H1 (cell line): ENCODE data around the gene ARPP21. TPM values are rescaled to one million over a fixed set of nuclear protein-coding genes. Genes with fewer than 3 reads are reported as not detected.

Experiments
- CTCF ChIA-PET: fragments of 300-600 bp; sonication (Branson Sonifier 250); formaldehyde crosslinking; loops from one replicate; lab custom pipeline; 2021; ENCODE audit not compliant: partially characterized antibody; lab: Charles Lee
- POLR2A ChIA-PET: fragments of 300-600 bp; sonication (Branson Sonifier 250); formaldehyde crosslinking; loops from one replicate; lab custom pipeline; 2021; ENCODE audit warnings: inconsistent platforms; ENCODE audit not compliant: partially characterized antibody; lab: Charles Lee
- DNase-seq, 2 experiments: peaks; one replicate each; pipeline versions ENCODE4 v3.0.0 to v3.0.0-alpha.2; 2010 to 2022; ENCODE audit warnings: low spot score in 2 of 2, low read depth in 1 of 2, mixed read lengths in 1 of 2
- FAIRE-seq: peaks from 2 replicates; lab custom pipeline; 2011; peaks lifted over from hg19 to GRCh38; lab: Jason Lieb, UNC
- H2AFZ ChIP-seq: 2 replicates; pipeline ENCODE4 v1.8.1; 2012; ENCODE audit warnings: low read length, inconsistent platforms
- H2AK5ac ChIP-seq: 2 replicates; pipeline ENCODE4 v1.6.1; 2013; ENCODE audit warnings: low read depth, low read length
- H2BK120ac ChIP-seq: replicated peaks from 2 replicates; pipeline ENCODE3; 2013; ENCODE audit warnings: low read depth, low read length, inconsistent platforms
- H2BK12ac ChIP-seq: 2 replicates; pipeline ENCODE4 v1.6.1; 2013; ENCODE audit warnings: low read depth, low read length
- H2BK15ac ChIP-seq: 2 replicates; pipeline ENCODE4 v1.6.1; 2013; ENCODE audit warnings: low read length
- H2BK20ac ChIP-seq: 2 replicates; pipeline ENCODE4 v1.6.1; 2013; ENCODE audit warnings: low read length
- H2BK5ac ChIP-seq: 2 replicates; pipeline ENCODE4 v1.6.1; 2013; ENCODE audit warnings: low read depth, low read length
- H3K14ac ChIP-seq: 2 replicates; pipeline ENCODE4 v1.6.1; 2013; ENCODE audit warnings: inconsistent platforms; ENCODE audit not compliant: insufficient read length
- H3K18ac ChIP-seq: 2 replicates; pipeline ENCODE4 v1.6.1; 2013; ENCODE audit warnings: low read length; ENCODE audit errors: extremely low read depth
- H3K23ac ChIP-seq: 2 replicates; pipeline ENCODE4 v1.6.1; 2013; ENCODE audit warnings: inconsistent platforms; ENCODE audit not compliant: insufficient read length
- H3K23me2 ChIP-seq: 2 replicates; pipeline ENCODE4 v1.6.1; 2013; ENCODE audit warnings: low read depth, low read length
- H3K27ac ChIP-seq: 2 replicates; pipeline ENCODE4 v1.6.1; 2011; ENCODE audit warnings: low read depth, low read length, inconsistent platforms
- H3K27me3 ChIP-seq, 4 experiments: replicated peaks in 1 of 4; 1 replicate in 1 of 4; 2 replicates in 3 of 4; pipeline versions ENCODE4 v1.6.1 to v1.8.1; 2011 to 2013; ENCODE audit warnings: low read length in 3 of 4, mild to moderate bottlenecking in 3 of 4, inconsistent platforms in 2 of 4, mixed read lengths in 2 of 4, moderate library complexity in 1 of 4; ENCODE audit not compliant: control insufficient read depth in 3 of 4, insufficient read depth in 3 of 4; ENCODE audit errors: extremely low read depth in 1 of 4
- H3K36me3 ChIP-seq, 4 experiments: 2 replicates each; pipeline versions ENCODE4 v1.6.1 to v1.8.1; 2011 to 2013; ENCODE audit warnings: mild to moderate bottlenecking in 4 of 4, low read length in 3 of 4, moderate library complexity in 2 of 4, control low read depth in 1 of 4, inconsistent platforms in 1 of 4; ENCODE audit not compliant: insufficient read depth in 4 of 4, control insufficient read depth in 2 of 4
- H3K4ac ChIP-seq: replicated peaks from 2 replicates; pipeline ENCODE3; 2013; ENCODE audit warnings: low read length, low read depth, mixed read lengths, inconsistent platforms; ENCODE audit not compliant: insufficient read length
- H3K4me1 ChIP-seq, 4 experiments: replicated peaks in 1 of 4; 1 replicate in 1 of 4; 2 replicates in 3 of 4; pipeline versions ENCODE4 v1.6.1 to v1.8.1; 2011 to 2013; ENCODE audit warnings: low read length in 3 of 4, inconsistent platforms in 2 of 4, mixed read lengths in 1 of 4; ENCODE audit not compliant: insufficient read depth in 4 of 4, control insufficient read depth in 3 of 4
- H3K4me2 ChIP-seq, 2 experiments: 2 replicates each; pipeline versions ENCODE4 v1.6.1 to v1.8.1; 2011 to 2013; ENCODE audit warnings: low read depth in 2 of 2, low read length in 2 of 2, control low read depth in 1 of 2, inconsistent platforms in 1 of 2, mild to moderate bottlenecking in 1 of 2; ENCODE audit not compliant: insufficient read depth in 1 of 2
- H3K4me3 ChIP-seq, 4 experiments: fragments of 200-600, 300-600 bp in 1 of 4; sonication (generic), shearing (Covaris generic), sonication (Bioruptor Twin) in 1 of 4; 2 replicates each; pipeline versions ENCODE4 v1.5.1 to v1.8.1; 2011 to 2016; ENCODE audit warnings: low read length in 4 of 4, low read depth in 3 of 4, control low read depth in 2 of 4, inconsistent platforms in 2 of 4, mild to moderate bottlenecking in 2 of 4, mixed read lengths in 1 of 4, moderate library complexity in 1 of 4; ENCODE audit not compliant: insufficient read depth in 2 of 4; ENCODE audit errors: extremely low read depth in 1 of 4
- H3K56ac ChIP-seq: replicated peaks from 2 replicates; pipeline ENCODE3; 2013; ENCODE audit warnings: low read depth, mild to moderate bottlenecking, mixed read lengths, low read length, inconsistent platforms; ENCODE audit not compliant: insufficient read length
- H3K79me1 ChIP-seq: 2 replicates; pipeline ENCODE4 v1.6.1; 2013; ENCODE audit warnings: low read depth, low read length, control low read depth
- H3K79me2 ChIP-seq, 2 experiments: 2 replicates each; pipeline versions ENCODE4 v1.6.1 to v1.8.1; 2012 to 2013; ENCODE audit warnings: low read length in 2 of 2, mild to moderate bottlenecking in 2 of 2, inconsistent platforms in 1 of 2; ENCODE audit not compliant: insufficient read depth in 2 of 2, control insufficient read depth in 1 of 2
- H3K9ac ChIP-seq, 4 experiments: replicated peaks in 1 of 4; 1 replicate in 1 of 4; 2 replicates in 3 of 4; pipeline versions ENCODE4 v1.6.1 to v1.8.1; 2011 to 2013; ENCODE audit warnings: low read depth in 3 of 4, low read length in 3 of 4, control low read depth in 2 of 4, mild to moderate bottlenecking in 2 of 4, moderate library complexity in 2 of 4, inconsistent platforms in 1 of 4; ENCODE audit errors: extremely low read depth in 1 of 4
- H3K9me3 ChIP-seq, 2 experiments: 2 replicates each; pipeline versions ENCODE4 v1.6.1 to v1.8.1; 2012 to 2013; ENCODE audit warnings: mild to moderate bottlenecking in 2 of 2, moderate library complexity in 2 of 2, control low read depth in 1 of 2, inconsistent platforms in 1 of 2, low read depth in 1 of 2, low read length in 1 of 2, mixed read lengths in 1 of 2; ENCODE audit not compliant: insufficient read depth in 2 of 2
- H4K20me1 ChIP-seq, 2 experiments: replicated peaks in 1 of 2; 2 replicates each; pipeline versions ENCODE3 to v1.8.1; 2011 to 2013; ENCODE audit warnings: inconsistent platforms in 2 of 2, low read length in 2 of 2, mild to moderate bottlenecking in 1 of 2; ENCODE audit not compliant: insufficient read depth in 2 of 2, control insufficient read depth in 1 of 2
- H4K5ac ChIP-seq: 2 replicates; pipeline ENCODE4 v1.6.1; 2013; ENCODE audit warnings: low read length, low read depth, mixed read lengths, inconsistent platforms; ENCODE audit not compliant: insufficient read length
- H4K8ac ChIP-seq: 2 replicates; pipeline ENCODE4 v1.8.0; 2013; ENCODE audit warnings: mild to moderate bottlenecking, moderate library complexity, low read length, inconsistent platforms; ENCODE audit not compliant: insufficient read depth; ENCODE audit errors: extremely low read depth
- H4K91ac ChIP-seq: replicated peaks from 2 replicates; pipeline ENCODE3; 2013; ENCODE audit warnings: low read length, mixed read lengths, inconsistent platforms; ENCODE audit not compliant: insufficient read length
- CBX8 ChIP-seq: fragments of 300-800, 300-1000 bp; sonication (generic); IDR thresholded peaks from 2 replicates; pipeline ENCODE4 v1.7.1; 2016; ENCODE audit warnings: low read depth, low read length, borderline replicate concordance
- CEBPB ChIP-seq: IDR thresholded peaks from 2 replicates; pipeline ENCODE4 v1.6.1; 2012; ENCODE audit warnings: low read depth, low read length
- CHD2 ChIP-seq: IDR thresholded peaks from 2 replicates; pipeline ENCODE4 v1.6.1; 2012; ENCODE audit warnings: low read length, improper control_type of control experiment
- HDAC2 ChIP-seq, 2 experiments: fragments of 300-600 bp in 1 of 2; sonication (generic) in 1 of 2; IDR thresholded peaks; 2 replicates each; pipeline ENCODE4 v1.6.1; 2011 to 2012; ENCODE audit warnings: low read depth in 2 of 2, low read length in 2 of 2, mild to moderate bottlenecking in 2 of 2, moderate library complexity in 2 of 2, borderline replicate concordance in 1 of 2, inconsistent platforms in 1 of 2
- KDM1A ChIP-seq: fragments of 200-600, 300-600 bp; sonication (generic); IDR thresholded peaks from 2 replicates; pipeline ENCODE4 v1.7.1; 2016; ENCODE audit warnings: mild to moderate bottlenecking, low read length, borderline replicate concordance
- KDM4A ChIP-seq: IDR thresholded peaks from one replicate; pipeline ENCODE4 v1.7.1; 2012; ENCODE audit warnings: low read depth, mild to moderate bottlenecking, moderate library complexity, low read length, inconsistent platforms; ENCODE audit not compliant: severe bottlenecking
- RFX5 ChIP-seq: IDR thresholded peaks from 2 replicates; pipeline ENCODE4 v1.6.1; 2011; ENCODE audit warnings: low read depth, low read length, improper control_type of control experiment, borderline replicate concordance
- SP2 ChIP-seq: IDR thresholded peaks from 2 replicates; pipeline ENCODE4 v1.6.1; 2012; ENCODE audit warnings: mild to moderate bottlenecking, low read length, inconsistent platforms
- SP4 ChIP-seq: IDR thresholded peaks from 2 replicates; pipeline ENCODE4 v1.6.1; 2012; ENCODE audit warnings: low read length, inconsistent platforms
- SUZ12 ChIP-seq: fragments of 200-600 bp; sonication (generic); IDR thresholded peaks from 2 replicates; pipeline ENCODE4 v1.6.1; 2012; ENCODE audit warnings: mild to moderate bottlenecking, inconsistent platforms, low read length, moderate library complexity, mixed read lengths
- TAF7 ChIP-seq: optimal IDR thresholded peaks from 2 replicates; pipeline ENCODE3; 2011; ENCODE audit warnings: low read depth, mild to moderate bottlenecking, inconsistent platforms, low read length, moderate library complexity, borderline replicate concordance
- WGBS, 2 experiments: shearing (Covaris generic) in 1 of 2; methylation state at CpG; one replicate each; pipeline versions ENCODE4 v1.1.6 to v1.1.7; 2013 to 2015; ENCODE audit warnings: low lambda C conversion rate in 2 of 2, mixed read lengths in 2 of 2, inconsistent platforms in 1 of 2, low coverage in 1 of 2, missing lambda C conversion rate in 1 of 2; ENCODE audit not compliant: insufficient replicate concordance in 2 of 2, insufficient coverage in 1 of 2, insufficient read length in 1 of 2; ENCODE audit errors: extremely low coverage in 1 of 2, missing lambda C conversion rate in 1 of 2; 5-methylcytosine and 5-hydroxymethylcytosine counted together
- polyA plus RNA-seq, 7 experiments: library from polyadenylated mRNA; depleted of rRNA in 3 of 7; stranded (reverse) in 5 of 7; unstranded in 2 of 7; fragments of >200 nt in 5 of 7; fragments of 200-250 nt in 2 of 7; gene quantifications; 1 replicate in 5 of 7; 2 replicates in 1 of 7; 4 replicates in 1 of 7; pipeline versions ENCODE4 v1.2.1 to v1.2.3, GENCODE V29; 2011 to 2013; ENCODE audit warnings: missing spikeins in 2 of 7, mixed read lengths in 2 of 7
- total RNA-seq: library from RNA; stranded (reverse); fragmentation: NEBNext Ultra II Directional; extraction: Animal tissue kit (Norgen Biotek cat#: 25700); gene quantifications from 2 replicates; pipeline ENCODE4 v1.2.1, GENCODE V29; 2021

ARPP21 gene
- total and polyA plus RNA-seq, 2 of the 8 experiments (the other 6 are each of a cell fraction or from before 2014, with no cell fraction given) = not detected

DNA sequence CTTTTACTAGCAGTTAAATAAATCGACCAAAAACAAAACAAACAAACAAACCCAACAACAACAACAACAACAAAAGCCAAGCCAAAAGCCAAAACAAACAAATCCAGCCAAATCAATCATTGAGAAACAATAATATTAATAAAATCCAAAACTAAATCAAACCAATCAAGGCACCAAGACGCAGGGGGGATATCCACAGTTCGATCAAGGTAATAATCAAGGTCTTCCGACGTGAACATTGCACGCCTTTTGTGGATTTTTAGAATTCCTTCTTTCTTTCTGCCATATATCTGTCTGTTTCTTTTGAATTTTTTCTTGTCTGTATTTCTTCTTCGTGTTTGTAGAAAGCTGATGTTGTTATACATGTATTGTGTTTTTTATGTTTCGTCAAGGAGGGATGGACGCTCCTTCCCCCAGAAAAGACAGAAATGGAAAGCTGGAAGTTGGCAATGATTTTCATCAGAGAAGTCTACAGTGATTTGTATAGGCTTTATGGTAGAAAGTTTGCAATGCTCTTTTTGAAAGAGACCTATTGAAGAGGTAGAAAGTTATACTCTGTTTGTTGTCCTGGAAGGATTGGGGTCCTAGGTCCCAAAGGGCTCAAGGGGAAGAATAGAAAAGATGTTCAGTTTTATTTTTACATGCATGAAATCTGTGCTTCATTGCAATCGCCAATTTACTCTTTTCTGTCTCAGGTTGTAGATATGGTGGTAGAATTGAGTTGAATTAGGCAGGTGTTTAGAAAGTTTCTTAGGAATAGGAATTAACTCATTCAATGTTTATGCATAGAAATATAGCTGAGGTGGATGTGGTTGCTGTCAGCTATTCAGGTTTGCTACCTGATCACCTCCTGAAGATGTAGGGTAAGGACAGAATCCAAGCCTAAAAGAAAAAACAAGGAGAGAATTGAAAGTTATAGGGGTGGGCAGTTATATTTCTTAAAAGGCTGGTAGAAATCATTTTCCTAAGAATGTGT is 1.2 kb downstream of the ARPP21 start:
- Histone ChIP-seq H2BK20ac (no peak overlapping the region), H3K36me3 (no peaks in the 10 kb centered on the region), H2BK15ac (no peak overlapping the region), H3K4me3 (peak overlapping the region; percentile 65 to 74 (median 68); a peak in 7 of 8 replicates), H2BK12ac (no peak overlapping the region), H3K27me3 (peaks cover 19 to 32% (median 30%) of the 10 kb centered on the region in 4 experiments), H3K27ac (no peak overlapping the region), H2AFZ (no peak overlapping the region), H3K79me1 (no peaks in the 10 kb centered on the region), H3K4me1 (peaks cover 0 to 7% (median 4%) of the 10 kb centered on the region in 4 experiments; a peak in 5 of 7 replicates), H3K4ac (no peak overlapping the region), H2AK5ac (no peak overlapping the region), H2BK120ac (no peak overlapping the region), H3K9me3 (no peaks in the 10 kb centered on the region), H4K20me1 (peaks cover 0 to 3% of the 10 kb centered on the region in 2 experiments), H3K79me2 (no peaks in the 10 kb centered on the region), H3K4me2 (peak overlapping the region; percentile 96 to 100), H3K9ac (no peak overlapping the region), H2BK5ac (no peak overlapping the region), H3K23ac (no peak overlapping the region), H4K5ac (no peak overlapping the region), H3K18ac (no peak overlapping the region), H4K8ac (0 out of 2 replicates have a peak overlapping the region, but pooled peaks have one; percentile 73), H3K14ac (no peak overlapping the region), H3K56ac (no peak overlapping the region), H4K91ac (no peak overlapping the region), H3K23me2 (peaks cover 11% of the 10 kb centered on the region; the same call in 1 of the 2 replicates)
- FAIRE-seq (no peak), DNase-seq (no peak)
- WGBS, 2 experiments = 62% methylated on average over 10 of the region's 10 CpGs; no CpG with 5 or more reads in 1 of the 2 experiments
- POLR2A ChIA-PET = no interaction called here
- CTCF ChIA-PET = interaction anchor here (0.7 kb wide), 1 partner anchor 9 kb away, joined by 3 read pairs; no protein-coding TSS in a partner anchor
- TF ChIP-seq SP4 (no peak), CBX8 (no peak), KDM4A (no peak), TAF7 (no peak), RFX5 (no peak), SP2 (no peak), KDM1A (no peak), CEBPB (no peak), HDAC2 (IDR thresholded peaks at IDR 0.05; ENCODE audit: borderline replicate concordance in 1 of 2, low read depth in 2 of 2, low read length in 2 of 2) (no peak), CHD2 (no peak), SUZ12 (no peak; the same call in none of the 2 replicates)
